OCI-LY7 (cell line): ENCODE measurements around the gene MPV17L2.
"Not testable (repeated sequence)": the region's sequence is repeated elsewhere in the genome, so short reads cannot be mapped to it uniquely, and the experiment has no call there.

ENCODE experiments used
- EZH2phosphoT487 ChIP-seq: fragments of 200-600 bp; sonication (generic); IDR thresholded peaks from 2 replicates; pipeline ENCODE4 v1.6.1; 2018; ENCODE audit warnings: low read depth, borderline replicate concordance, mild to moderate bottlenecking, mixed run types, antibody characterized with exemption, low read length, moderate library complexity, mixed read lengths
- TF ChIP-seq, protein P1 (sequence below): fragments of 200-600 bp; sonication (generic); conservative IDR thresholded peaks from 2 replicates; pipeline ENCODE4 v1.5.1; 2014; ENCODE audit warnings: mild to moderate bottlenecking, antibody characterized with exemption, low read length, moderate library complexity, mixed read lengths

DNA sequence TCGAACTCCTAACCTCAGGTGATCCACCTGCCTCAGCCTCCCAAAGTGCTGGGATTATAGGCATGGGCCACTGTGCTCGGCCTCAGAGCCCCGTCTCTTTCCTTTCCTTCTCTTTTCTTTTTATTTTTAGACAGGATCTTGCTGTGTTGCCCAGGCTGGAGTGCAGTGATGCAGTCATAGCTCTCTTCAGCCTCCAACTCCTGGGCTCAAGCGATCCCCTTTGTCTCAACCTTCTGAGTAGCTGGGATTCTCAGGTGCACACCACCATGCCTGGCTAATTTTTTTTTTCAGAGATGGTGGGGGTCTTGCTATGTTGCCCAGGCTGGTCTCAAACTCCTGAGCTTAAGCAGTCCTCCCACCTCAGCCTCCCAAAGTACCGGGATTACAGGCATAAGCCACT lies 16.9 kb downstream of the MPV17L2 start:
- TF ChIP-seq, protein P1, sequence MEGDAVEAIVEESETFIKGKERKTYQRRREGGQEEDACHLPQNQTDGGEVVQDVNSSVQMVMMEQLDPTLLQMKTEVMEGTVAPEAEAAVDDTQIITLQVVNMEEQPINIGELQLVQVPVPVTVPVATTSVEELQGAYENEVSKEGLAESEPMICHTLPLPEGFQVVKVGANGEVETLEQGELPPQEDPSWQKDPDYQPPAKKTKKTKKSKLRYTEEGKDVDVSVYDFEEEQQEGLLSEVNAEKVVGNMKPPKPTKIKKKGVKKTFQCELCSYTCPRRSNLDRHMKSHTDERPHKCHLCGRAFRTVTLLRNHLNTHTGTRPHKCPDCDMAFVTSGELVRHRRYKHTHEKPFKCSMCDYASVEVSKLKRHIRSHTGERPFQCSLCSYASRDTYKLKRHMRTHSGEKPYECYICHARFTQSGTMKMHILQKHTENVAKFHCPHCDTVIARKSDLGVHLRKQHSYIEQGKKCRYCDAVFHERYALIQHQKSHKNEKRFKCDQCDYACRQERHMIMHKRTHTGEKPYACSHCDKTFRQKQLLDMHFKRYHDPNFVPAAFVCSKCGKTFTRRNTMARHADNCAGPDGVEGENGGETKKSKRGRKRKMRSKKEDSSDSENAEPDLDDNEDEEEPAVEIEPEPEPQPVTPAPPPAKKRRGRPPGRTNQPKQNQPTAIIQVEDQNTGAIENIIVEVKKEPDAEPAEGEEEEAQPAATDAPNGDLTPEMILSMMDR = not testable (repeated sequence)
- not testable (repeated sequence) for TF ChIP-seq EZH2phosphoT487
